ENCODE results near the gene NAGPA. TPM values are rescaled to one million over a fixed set of nuclear protein-coding genes. Genes with fewer than 3 reads are reported as not detected.

The NAGPA gene
- total and polyA plus RNA-seq, 2 of the 13 experiments (the other 11 are each of a cell fraction or from before 2014, with no cell fraction given) = 27.1 to 60.3 TPM

DNA sequence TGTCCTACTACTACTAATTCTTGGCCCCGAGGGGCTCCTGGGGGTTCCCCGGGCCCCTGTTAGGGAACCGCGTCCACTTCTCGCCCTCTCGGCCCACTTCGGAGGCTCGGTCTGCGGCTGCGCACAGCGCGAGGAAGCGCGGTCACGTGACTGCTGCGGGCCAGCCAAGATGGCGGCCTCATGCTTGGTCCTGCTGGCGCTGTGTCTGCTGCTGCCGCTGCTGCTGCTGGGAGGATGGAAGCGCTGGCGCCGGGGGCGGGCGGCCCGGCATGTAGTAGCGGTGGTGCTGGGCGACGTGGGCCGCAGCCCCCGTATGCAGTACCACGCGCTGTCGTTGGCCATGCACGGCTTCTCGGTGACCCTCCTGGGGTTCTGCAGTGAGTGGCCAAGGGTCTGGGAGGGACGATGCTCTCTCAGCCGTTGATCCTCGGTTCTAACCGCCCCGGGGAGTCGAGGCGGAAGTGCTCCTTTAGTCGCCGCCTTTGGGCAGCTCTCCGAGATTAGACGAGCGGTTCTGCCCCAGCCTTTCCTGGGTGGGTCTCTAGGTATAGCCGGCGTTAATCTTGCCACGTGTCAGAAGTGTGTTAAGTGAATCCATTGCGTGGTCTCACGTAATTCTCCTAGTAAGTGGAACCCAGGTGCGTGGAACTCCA, 38.1 kb upstream of the NAGPA start, which contains the start of gene ALG1 (continued):
- TF ChIP-seq, protein P1, sequence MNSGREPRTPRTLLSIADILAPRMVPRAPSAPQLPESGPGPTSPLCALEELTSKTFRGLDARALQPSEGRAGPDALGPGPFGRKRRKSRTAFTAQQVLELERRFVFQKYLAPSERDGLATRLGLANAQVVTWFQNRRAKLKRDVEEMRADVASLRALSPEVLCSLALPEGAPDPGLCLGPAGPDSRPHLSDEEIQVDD (CRISPR knock-in tag; IDR thresholded peaks at IDR 0.05; ENCODE audit: borderline replicate concordance) = peak; percentile 81; the same call in 1 of the 2 replicates
- 0 out of 2 replicates have a peak, but pooled peaks have one; percentile 47 for TF ChIP-seq CEBPG (CRISPR knock-in tag; IDR thresholded peaks at IDR 0.05)
- TF ChIP-seq MEIS2 (CRISPR knock-in tag; IDR thresholded peaks at IDR 0.05) = peak; percentile 94
- TF ChIP-seq, protein P2, sequence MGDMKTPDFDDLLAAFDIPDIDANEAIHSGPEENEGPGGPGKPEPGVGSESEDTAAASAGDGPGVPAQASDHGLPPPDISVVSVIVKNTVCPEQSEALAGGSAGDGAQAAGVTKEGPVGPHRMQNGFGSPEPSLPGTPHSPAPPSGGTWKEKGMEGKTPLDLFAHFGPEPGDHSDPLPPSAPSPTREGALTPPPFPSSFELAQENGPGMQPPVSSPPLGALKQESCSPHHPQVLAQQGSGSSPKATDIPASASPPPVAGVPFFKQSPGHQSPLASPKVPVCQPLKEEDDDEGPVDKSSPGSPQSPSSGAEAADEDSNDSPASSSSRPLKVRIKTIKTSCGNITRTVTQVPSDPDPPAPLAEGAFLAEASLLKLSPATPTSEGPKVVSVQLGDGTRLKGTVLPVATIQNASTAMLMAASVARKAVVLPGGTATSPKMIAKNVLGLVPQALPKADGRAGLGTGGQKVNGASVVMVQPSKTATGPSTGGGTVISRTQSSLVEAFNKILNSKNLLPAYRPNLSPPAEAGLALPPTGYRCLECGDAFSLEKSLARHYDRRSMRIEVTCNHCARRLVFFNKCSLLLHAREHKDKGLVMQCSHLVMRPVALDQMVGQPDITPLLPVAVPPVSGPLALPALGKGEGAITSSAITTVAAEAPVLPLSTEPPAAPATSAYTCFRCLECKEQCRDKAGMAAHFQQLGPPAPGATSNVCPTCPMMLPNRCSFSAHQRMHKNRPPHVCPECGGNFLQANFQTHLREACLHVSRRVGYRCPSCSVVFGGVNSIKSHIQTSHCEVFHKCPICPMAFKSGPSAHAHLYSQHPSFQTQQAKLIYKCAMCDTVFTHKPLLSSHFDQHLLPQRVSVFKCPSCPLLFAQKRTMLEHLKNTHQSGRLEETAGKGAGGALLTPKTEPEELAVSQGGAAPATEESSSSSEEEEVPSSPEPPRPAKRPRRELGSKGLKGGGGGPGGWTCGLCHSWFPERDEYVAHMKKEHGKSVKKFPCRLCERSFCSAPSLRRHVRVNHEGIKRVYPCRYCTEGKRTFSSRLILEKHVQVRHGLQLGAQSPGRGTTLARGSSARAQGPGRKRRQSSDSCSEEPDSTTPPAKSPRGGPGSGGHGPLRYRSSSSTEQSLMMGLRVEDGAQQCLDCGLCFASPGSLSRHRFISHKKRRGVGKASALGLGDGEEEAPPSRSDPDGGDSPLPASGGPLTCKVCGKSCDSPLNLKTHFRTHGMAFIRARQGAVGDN (CRISPR knock-in tag; IDR thresholded peaks at IDR 0.05) = peak; percentile 99
- TF ChIP-seq ZNF773 (CRISPR knock-in tag; IDR thresholded peaks at IDR 0.05; ENCODE audit: borderline replicate concordance) = peak; percentile 83; the same call in 1 of the 2 replicates
- TF ChIP-seq ZNF766 (CRISPR knock-in tag; IDR thresholded peaks at IDR 0.05; ENCODE audit: borderline replicate concordance) = peak; percentile 70; the same call in 1 of the 2 replicates
- TF ChIP-seq, protein P3, sequence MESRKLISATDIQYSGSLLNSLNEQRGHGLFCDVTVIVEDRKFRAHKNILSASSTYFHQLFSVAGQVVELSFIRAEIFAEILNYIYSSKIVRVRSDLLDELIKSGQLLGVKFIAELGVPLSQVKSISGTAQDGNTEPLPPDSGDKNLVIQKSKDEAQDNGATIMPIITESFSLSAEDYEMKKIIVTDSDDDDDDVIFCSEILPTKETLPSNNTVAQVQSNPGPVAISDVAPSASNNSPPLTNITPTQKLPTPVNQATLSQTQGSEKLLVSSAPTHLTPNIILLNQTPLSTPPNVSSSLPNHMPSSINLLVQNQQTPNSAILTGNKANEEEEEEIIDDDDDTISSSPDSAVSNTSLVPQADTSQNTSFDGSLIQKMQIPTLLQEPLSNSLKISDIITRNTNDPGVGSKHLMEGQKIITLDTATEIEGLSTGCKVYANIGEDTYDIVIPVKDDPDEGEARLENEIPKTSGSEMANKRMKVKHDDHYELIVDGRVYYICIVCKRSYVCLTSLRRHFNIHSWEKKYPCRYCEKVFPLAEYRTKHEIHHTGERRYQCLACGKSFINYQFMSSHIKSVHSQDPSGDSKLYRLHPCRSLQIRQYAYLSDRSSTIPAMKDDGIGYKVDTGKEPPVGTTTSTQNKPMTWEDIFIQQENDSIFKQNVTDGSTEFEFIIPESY (CRISPR knock-in tag; IDR thresholded peaks at IDR 0.05) = peak; percentile 42; the same call in 1 of the 2 replicates
- peak; percentile 89 for TF ChIP-seq ZFP90 (CRISPR knock-in tag; IDR thresholded peaks at IDR 0.05; ENCODE audit: borderline replicate concordance)
- TF ChIP-seq, protein P4, sequence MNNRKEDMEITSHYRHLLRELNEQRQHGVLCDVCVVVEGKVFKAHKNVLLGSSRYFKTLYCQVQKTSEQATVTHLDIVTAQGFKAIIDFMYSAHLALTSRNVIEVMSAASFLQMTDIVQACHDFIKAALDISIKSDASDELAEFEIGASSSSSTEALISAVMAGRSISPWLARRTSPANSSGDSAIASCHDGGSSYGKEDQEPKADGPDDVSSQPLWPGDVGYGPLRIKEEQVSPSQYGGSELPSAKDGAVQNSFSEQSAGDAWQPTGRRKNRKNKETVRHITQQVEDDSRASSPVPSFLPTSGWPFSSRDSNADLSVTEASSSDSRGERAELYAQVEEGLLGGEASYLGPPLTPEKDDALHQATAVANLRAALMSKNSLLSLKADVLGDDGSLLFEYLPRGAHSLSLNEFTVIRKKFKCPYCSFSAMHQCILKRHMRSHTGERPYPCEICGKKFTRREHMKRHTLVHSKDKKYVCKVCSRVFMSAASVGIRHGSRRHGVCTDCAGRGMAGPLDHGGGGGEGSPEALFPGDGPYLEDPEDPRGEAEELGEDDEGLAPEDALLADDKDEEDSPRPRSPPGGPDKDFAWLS (CRISPR knock-in tag; IDR thresholded peaks at IDR 0.05; ENCODE audit: borderline replicate concordance) = no peak
- peak; percentile 95; the same call in 1 of the 2 replicates for TF ChIP-seq YEATS4 (CRISPR knock-in tag; IDR thresholded peaks at IDR 0.05; ENCODE audit: borderline replicate concordance)
- peak; percentile 80; the same call in 1 of the 2 replicates for TF ChIP-seq EED (CRISPR knock-in tag; IDR thresholded peaks at IDR 0.05)
- peak; percentile 97 for TF ChIP-seq HOXA3 (CRISPR knock-in tag; IDR thresholded peaks at IDR 0.05)
- TF ChIP-seq HHEX (CRISPR knock-in tag; IDR thresholded peaks at IDR 0.05) = no peak
- peak; percentile 99 for TF ChIP-seq SAP130 (CRISPR knock-in tag; IDR thresholded peaks at IDR 0.05; ENCODE audit: low read depth)
- TF ChIP-seq, protein P5, sequence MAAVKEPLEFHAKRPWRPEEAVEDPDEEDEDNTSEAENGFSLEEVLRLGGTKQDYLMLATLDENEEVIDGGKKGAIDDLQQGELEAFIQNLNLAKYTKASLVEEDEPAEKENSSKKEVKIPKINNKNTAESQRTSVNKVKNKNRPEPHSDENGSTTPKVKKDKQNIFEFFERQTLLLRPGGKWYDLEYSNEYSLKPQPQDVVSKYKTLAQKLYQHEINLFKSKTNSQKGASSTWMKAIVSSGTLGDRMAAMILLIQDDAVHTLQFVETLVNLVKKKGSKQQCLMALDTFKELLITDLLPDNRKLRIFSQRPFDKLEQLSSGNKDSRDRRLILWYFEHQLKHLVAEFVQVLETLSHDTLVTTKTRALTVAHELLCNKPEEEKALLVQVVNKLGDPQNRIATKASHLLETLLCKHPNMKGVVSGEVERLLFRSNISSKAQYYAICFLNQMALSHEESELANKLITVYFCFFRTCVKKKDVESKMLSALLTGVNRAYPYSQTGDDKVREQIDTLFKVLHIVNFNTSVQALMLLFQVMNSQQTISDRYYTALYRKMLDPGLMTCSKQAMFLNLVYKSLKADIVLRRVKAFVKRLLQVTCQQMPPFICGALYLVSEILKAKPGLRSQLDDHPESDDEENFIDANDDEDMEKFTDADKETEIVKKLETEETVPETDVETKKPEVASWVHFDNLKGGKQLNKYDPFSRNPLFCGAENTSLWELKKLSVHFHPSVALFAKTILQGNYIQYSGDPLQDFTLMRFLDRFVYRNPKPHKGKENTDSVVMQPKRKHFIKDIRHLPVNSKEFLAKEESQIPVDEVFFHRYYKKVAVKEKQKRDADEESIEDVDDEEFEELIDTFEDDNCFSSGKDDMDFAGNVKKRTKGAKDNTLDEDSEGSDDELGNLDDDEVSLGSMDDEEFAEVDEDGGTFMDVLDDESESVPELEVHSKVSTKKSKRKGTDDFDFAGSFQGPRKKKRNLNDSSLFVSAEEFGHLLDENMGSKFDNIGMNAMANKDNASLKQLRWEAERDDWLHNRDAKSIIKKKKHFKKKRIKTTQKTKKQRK (IDR thresholded peaks at IDR 0.05; ENCODE audit: low read length) = no peak
- TF ChIP-seq ZKSCAN1 (IDR thresholded peaks at IDR 0.05; ENCODE audit: low read length) = no peak
- peak; percentile 90; the same call in 1 of the 2 replicates for TF ChIP-seq ZNF180 (CRISPR knock-in tag; IDR thresholded peaks at IDR 0.05; ENCODE audit: borderline replicate concordance, low read depth)

Data from HepG2 (cell line).